ENCODE data around the gene CDHR1. TPM values are rescaled to one million over a fixed set of nuclear protein-coding genes. Genes with fewer than 3 reads are reported as not detected.

CDHR1 gene
- polyA plus RNA-seq, 1 experiment, result not detected

DNA sequence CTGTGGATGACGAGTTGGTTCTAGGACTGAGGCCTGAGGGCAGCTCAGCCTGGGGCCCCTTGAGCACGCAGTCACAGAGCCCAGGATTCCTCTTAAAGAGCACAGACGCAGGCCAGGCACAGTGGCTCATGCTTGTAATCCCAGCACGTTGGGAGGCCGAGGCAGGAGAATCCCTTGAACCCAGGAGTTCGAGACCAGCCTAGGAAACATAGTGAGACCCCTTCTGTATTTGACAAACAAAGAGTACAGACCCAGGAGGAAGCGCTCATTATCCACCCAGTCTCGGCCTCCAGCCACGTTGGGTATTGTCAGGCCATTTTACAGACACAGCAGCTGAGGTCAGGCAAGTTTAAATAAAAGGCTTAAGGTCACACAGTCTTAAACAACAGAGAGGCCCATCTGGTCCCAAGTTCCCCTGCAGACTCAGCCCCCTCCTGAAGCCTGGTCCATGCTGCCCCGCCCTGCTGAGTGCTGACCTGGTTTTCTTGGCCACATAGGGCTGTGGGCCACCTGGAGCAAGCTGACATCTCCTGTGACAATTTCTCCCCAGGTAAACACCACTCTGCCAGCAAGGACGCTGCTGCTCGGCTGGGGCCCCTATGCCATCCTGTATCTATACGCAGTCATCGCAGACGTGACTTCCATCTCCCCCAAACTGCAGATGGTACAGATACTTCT lies 63.1 kb downstream of the CDHR1 start:
- no peaks in the 10 kb centered on the region for H3K36me3 ChIP-seq (ENCODE audit: control insufficient read depth, insufficient read depth, low read length)
- ChIA-PET CTCF (interaction anchor here (0.7 to 2.1 kb wide), 4 partner anchors 10 to 283 kb away, joined by 3 to 7 read pairs (median 4); no protein-coding TSS in a partner anchor), POLR2A (no interaction called here)
- no peak for DNase-seq (ENCODE audit: low read depth)
- H3K4me3 ChIP-seq (ENCODE audit: low read depth, low read length), result no peak overlapping the region
- TF ChIP-seq, protein P1, sequence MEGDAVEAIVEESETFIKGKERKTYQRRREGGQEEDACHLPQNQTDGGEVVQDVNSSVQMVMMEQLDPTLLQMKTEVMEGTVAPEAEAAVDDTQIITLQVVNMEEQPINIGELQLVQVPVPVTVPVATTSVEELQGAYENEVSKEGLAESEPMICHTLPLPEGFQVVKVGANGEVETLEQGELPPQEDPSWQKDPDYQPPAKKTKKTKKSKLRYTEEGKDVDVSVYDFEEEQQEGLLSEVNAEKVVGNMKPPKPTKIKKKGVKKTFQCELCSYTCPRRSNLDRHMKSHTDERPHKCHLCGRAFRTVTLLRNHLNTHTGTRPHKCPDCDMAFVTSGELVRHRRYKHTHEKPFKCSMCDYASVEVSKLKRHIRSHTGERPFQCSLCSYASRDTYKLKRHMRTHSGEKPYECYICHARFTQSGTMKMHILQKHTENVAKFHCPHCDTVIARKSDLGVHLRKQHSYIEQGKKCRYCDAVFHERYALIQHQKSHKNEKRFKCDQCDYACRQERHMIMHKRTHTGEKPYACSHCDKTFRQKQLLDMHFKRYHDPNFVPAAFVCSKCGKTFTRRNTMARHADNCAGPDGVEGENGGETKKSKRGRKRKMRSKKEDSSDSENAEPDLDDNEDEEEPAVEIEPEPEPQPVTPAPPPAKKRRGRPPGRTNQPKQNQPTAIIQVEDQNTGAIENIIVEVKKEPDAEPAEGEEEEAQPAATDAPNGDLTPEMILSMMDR (IDR thresholded peaks at IDR 0.05; ENCODE audit: insufficient read depth, low read depth, low read length), result no peak
- H3K27me3 ChIP-seq (ENCODE audit: control insufficient read depth, insufficient read depth, low read length), result peaks cover 9% of the 10 kb centered on the region; the same call in 1 of the 2 replicates

DNA sequence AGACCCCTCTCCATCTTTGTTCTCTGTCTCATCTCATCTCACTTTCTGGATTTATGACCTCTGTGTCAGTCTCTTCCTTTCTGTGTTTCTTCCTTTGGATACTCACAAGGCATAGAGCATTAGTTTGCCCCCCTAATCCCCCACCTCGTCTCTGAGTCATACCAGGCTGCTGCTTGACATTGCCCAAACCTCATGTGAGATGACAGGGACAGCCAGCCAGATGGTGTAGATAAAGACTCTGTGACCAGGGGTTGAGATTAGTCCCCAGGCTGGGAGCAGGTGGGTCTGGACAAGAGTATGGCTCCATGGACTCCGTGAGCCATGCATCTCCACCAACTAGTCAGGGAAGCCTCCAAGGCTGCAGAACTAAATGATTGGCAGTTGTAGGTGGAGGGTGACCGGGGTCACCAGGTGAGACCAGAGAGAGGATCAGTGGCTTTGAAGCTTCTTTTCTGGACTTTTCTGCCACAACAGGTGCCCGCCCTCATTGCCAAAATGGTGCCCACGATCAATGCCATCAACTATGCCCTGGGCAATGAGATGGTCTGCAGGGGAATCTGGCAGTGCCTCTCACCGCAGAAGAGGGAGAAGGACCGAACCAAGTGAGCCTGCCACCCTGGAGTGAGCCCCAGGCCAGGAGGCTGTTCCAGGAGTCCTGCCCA lies 63.8 kb downstream of the CDHR1 start:
- Histone ChIP-seq H3K4me3 (ENCODE audit: low read depth, low read length) (no peak overlapping the region), H3K36me3 (ENCODE audit: control insufficient read depth, insufficient read depth, low read length) (no peaks in the 10 kb centered on the region), H3K27me3 (ENCODE audit: control insufficient read depth, insufficient read depth, low read length) (peaks cover 7% of the 10 kb centered on the region; the same call in 1 of the 2 replicates)
- TF ChIP-seq, protein P1 (IDR thresholded peaks at IDR 0.05; ENCODE audit: insufficient read depth, low read depth, low read length), result no peak
- POLR2A ChIA-PET, result no interaction called here
- no peak for DNase-seq (ENCODE audit: low read depth)
- CTCF ChIA-PET, result interaction anchor here (1.5 to 2.1 kb wide), 3 partner anchors 9 to 282 kb away, joined by 4 to 7 read pairs (median 6); no protein-coding TSS in a partner anchor

DNA sequence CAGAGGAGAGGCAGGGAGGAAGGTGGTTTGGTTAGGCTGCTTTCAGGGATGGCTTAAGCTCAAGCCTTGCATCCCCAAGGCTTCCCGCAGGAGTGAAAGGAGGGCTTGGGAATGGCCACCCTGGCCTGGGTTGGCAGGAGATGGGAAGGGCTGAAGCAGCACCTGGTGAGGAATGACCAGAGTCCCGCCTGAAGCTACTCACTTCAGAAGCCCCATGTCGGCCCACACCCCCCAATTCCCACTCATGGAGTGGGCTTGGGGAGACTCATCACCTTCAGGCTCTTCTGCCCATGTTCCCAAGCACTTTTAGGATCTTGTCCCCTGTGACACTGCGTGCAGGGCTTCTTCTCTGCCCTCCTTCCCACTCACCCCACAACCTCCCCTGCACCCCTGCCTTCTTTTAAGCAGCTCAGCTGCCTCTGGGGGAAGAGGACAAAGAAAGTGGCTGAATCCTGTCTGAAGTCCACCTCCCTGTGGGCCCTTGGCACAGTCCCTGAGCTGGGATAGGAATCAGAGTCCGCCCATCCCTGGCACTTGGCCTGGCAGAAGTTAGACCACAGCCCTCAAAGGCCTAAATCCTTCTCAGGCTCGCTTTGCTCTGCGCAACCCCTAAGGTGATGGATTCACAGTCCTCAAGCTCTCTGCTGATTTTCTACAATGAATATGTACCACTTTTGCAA lies 67.0 kb downstream of the CDHR1 start:
- no peak overlapping the region for H3K4me3 ChIP-seq (ENCODE audit: low read depth, low read length)
- POLR2A ChIA-PET, result no interaction called here
- CTCF ChIA-PET, result interaction anchor here (0.8 to 11.6 kb wide), 6 partner anchors 11 to 559 kb away, joined by 3 to 221 read pairs (median 3); no protein-coding TSS in a partner anchor
- peaks cover 7% of the 10 kb centered on the region; the same call in 1 of the 2 replicates for H3K27me3 ChIP-seq (ENCODE audit: control insufficient read depth, insufficient read depth, low read length)
- no peaks in the 10 kb centered on the region for H3K36me3 ChIP-seq (ENCODE audit: control insufficient read depth, insufficient read depth, low read length)
- TF ChIP-seq, protein P1 (IDR thresholded peaks at IDR 0.05; ENCODE audit: insufficient read depth, low read depth, low read length), result no peak
- no peak for DNase-seq (ENCODE audit: low read depth)

DNA sequence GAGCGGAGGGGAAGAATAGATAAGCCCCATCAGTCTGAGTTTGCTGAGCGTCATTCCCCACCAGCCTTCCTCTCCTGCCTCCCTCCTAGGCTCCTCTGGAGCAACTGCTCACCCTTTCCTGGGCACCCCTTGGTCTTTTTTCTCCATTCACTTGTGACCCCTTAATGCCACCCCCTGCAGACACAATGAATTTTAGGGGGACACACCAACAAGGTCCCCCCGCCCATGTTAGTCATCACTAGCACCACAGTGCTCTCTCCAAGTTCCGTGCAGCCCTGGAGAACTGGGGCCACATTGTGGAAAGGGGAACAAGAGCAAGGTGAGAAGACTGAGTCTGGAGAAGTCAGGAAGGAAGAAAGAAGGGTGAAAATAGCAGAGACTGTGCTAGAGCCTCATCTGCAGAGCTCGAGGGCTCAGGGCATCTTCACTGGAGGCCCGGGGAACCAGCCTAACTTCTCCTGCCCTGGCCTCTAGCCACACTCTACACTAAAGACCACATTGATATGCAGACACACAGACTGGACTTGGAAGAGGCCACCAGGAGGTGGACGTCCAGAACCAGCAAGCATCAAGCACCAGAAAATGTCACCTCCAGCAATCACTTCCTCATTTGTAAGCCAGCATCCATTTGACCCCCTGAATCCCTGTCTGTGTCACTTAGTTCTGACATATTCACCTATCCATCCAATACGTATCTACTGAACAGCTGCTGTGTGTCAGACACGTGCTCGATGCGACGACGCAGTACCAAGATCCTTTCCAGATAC lies 68.0 kb downstream of the CDHR1 start:
- TF ChIP-seq, protein P1 (IDR thresholded peaks at IDR 0.05; ENCODE audit: insufficient read depth, low read depth, low read length), result no peak
- no peaks in the 10 kb centered on the region for H3K36me3 ChIP-seq (ENCODE audit: control insufficient read depth, insufficient read depth, low read length)
- ChIA-PET POLR2A (no interaction called here), CTCF (interaction anchor here (0.7 to 11.6 kb wide), 5 partner anchors 12 to 559 kb away, joined by 3 to 221 read pairs (median 4); no protein-coding TSS in a partner anchor)
- H3K27me3 ChIP-seq (ENCODE audit: control insufficient read depth, insufficient read depth, low read length), result peaks cover 7% of the 10 kb centered on the region; the same call in 1 of the 2 replicates
- H3K4me3 ChIP-seq (ENCODE audit: low read depth, low read length), result no peak overlapping the region
- no peak for DNase-seq (ENCODE audit: low read depth)

Data from BJ (cell line).